GM12873 (cell line): ENCODE results near the gene LGI4.

ENCODE experiments used
- CTCF ChIP-seq: IDR thresholded peaks from 2 replicates; pipeline ENCODE4 v1.5.1; 2012; ENCODE audit warnings: low read depth, mild to moderate bottlenecking, moderate library complexity, low read length, control low read depth; ENCODE audit not compliant: insufficient read depth; ENCODE audit errors: missing control alignments

Gene LGI4

GRCh38 chr19:35159606-35160005 lies 24.7 kb upstream of the LGI4 start:
- no peak for TF ChIP-seq CTCF

GRCh38 chr19:35157431-35157830 lies 22.6 kb upstream of the LGI4 start:
- no peak for TF ChIP-seq CTCF

DNA sequence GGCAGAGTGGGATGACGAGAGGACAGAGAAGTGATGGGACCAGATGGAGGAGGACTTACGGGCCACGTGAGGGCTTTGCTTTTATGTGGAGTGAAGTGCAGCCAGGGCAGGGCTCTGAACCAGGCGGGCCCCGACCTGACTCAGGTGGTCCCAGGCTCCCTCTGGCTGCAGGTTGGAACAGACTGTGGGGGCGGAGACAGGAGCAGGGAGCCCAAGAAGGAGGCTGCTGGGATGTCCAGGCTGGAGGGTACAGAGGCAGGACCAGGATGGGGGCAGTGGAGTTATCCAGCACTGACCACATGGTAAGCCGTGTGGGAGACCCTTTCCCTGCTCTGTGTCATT lies 21.8 kb upstream of the LGI4 start:
- no peak for TF ChIP-seq CTCF

DNA sequence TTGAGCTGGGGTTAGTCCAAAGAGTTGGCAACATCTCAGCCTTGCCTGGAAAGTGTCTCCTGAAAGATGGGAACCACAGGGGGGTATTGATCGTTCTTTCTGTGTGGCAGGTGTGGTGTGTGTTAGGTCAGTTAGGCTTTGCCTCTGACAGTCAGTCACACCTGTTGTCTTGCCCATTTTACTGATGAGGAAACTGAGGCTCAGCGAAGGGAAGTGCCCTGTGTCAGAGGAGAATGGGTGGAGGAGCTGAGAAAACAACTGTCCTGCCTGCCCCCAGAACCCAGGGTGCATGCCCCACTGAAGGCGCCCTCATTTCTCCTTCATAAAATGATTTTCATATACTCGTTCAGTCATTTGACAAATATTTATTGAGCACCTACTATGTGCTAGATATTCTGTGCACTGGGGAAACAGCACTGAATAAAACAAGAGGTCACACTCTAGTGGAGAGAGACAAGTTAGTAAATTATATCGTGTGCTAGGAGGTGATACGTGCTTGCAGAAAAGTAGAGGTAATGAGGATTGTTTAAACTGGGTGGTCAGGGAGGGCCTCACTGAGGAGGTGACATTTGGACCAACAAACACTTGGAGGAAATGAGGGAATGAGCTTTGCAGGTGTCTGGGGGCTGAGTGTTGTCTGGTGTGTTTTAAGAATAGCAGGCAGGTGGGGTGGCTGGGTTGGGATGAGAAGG lies 21.3 kb upstream of the LGI4 start:
- no peak for TF ChIP-seq CTCF

- TF ChIP-seq CTCF = no peak
Measured at GRCh38 chr19:35155441-35155840, 20.6 kb upstream of the LGI4 start.

DNA sequence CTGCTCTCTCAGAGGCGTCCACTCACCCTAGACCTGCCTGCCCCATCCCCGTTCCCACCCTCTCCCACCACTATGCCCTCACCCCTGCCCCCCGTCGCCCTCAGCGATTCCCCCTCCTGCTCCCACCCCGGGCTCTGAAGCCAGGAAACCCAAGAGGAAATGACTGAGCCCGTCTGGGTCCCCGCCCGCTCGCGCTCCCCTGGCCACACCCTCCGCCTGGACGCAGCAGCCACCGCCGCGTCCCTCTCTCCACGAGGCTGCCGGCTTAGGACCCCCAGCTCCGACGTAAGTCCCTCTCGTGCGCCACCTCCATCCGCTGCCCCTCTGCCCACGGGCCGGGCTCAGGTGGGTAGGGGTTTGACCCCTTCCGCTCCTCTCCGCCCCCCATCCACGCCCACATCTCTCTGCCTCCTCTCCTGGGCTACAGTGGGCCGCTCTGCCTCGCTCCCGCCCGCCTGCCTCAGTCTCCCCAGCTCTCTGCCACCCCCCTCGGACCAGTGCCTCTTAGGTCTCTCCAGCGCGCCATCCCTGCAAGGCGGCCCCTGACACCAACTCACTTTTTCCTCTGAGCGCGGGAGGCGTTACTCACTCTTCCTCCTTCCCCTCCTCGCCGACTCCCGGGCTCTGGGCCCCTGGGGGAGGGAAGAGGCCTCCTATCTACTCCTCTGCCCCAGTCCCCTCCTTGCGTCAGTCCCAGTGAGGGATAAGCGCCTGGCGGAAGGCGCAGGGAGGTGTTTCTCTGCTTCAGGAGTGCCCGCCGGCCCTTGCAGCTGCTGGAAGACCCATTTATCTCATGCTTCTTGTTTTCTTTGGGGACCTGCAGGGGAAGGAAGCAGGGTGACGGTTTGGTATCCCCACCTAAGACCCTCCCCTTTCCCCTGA lies 19.9 kb upstream of the LGI4 start, which contains the start of gene FXYD5:
TSS of gene FXYD5 (plus strand) at position 211 of the 882 bp plus-strand sequence. CDS start 816 bp downstream, outside the sequence.
- peak; percentile 4 for TF ChIP-seq CTCF
